ENCODE results near the gene NR2F1. TPM values are rescaled to one million over a fixed set of nuclear protein-coding genes. Genes with fewer than 3 reads are reported as not detected.

NR2F1 gene
- total RNA-seq, 1 donor from 2014 or later, result 83.2 TPM

GRCh38 chr5:93616538-93617174 lies 33.6 kb downstream of the NR2F1 start:
- ATAC-seq (no peak), DNase-seq (no peak)
- intact Hi-C loops (cut with DNase I), result loop anchor here (10.0 kb wide), 1 partner anchor 178 kb away; no protein-coding TSS in a partner anchor
- TF ChIP-seq, protein P1, sequence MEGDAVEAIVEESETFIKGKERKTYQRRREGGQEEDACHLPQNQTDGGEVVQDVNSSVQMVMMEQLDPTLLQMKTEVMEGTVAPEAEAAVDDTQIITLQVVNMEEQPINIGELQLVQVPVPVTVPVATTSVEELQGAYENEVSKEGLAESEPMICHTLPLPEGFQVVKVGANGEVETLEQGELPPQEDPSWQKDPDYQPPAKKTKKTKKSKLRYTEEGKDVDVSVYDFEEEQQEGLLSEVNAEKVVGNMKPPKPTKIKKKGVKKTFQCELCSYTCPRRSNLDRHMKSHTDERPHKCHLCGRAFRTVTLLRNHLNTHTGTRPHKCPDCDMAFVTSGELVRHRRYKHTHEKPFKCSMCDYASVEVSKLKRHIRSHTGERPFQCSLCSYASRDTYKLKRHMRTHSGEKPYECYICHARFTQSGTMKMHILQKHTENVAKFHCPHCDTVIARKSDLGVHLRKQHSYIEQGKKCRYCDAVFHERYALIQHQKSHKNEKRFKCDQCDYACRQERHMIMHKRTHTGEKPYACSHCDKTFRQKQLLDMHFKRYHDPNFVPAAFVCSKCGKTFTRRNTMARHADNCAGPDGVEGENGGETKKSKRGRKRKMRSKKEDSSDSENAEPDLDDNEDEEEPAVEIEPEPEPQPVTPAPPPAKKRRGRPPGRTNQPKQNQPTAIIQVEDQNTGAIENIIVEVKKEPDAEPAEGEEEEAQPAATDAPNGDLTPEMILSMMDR (IDR thresholded peaks at IDR 0.05), result no peak
- no peaks in the 10 kb centered on the region for H3K36me3 ChIP-seq
- H3K27ac ChIP-seq, result no peak overlapping the region
- peaks cover 39% of the 10 kb centered on the region for H3K27me3 ChIP-seq
- H3K4me1 ChIP-seq, result no peaks in the 10 kb centered on the region
- no peak overlapping the region for H3K4me3 ChIP-seq
- H3K9me3 ChIP-seq, result no peaks in the 10 kb centered on the region

DNA sequence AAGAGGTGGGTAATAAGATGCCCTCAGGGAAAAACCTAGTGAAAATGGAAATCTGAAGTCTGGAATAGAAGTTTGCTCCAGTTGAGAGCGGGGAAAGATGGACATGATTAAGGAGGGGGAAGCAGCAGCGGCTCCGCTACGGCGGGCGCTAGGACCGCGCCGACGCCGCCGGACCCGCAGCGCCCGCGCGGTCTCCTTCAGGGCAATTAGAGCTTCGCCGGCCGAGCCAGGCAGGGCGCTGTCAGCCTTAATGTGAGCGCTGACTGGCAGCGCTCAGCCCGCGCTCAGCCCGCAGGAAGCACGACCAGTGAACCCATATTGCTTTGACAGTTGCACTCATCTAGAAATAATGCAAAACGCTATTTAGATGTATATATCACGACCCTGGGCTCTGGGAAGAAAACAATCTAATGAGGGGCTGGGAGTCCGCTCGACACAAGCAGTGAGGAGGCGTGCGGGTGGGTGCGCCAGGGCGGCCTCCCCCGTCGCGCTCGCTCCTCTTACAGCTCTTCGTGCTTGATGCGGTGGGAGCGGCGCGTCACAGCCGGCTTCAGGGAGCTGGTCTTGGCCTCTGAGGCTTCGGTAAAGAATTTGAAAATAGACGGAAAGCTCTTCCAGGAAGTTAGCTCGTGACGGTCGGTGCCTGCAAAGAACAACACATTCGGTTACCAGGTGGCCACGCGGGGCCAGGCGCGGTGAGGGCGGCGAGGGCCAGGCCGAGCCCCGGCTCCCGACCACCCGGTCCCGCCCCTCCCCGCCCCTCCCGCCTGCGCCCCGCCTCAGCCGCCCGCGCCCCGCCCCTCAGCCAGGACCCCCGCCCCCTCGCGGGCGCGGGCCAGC lies 37.7 kb downstream of the NR2F1 start:
- H3K27me3 ChIP-seq, result peaks cover under 1% of the 10 kb centered on the region
- no peaks in the 10 kb centered on the region for H3K9me3 ChIP-seq
- H3K27ac ChIP-seq, result peak overlapping the region; percentile 71
- intact Hi-C loops (cut with DNase I), result no loop called here
- TF ChIP-seq, protein P1 (IDR thresholded peaks at IDR 0.05), result peak; percentile 30
- peak; percentile 87 for DNase-seq
- peak; percentile 95 for ATAC-seq
- no peaks in the 10 kb centered on the region for H3K36me3 ChIP-seq
- peak overlapping the region; percentile 66 for H3K4me3 ChIP-seq
- no peaks in the 10 kb centered on the region for H3K4me1 ChIP-seq

DNA sequence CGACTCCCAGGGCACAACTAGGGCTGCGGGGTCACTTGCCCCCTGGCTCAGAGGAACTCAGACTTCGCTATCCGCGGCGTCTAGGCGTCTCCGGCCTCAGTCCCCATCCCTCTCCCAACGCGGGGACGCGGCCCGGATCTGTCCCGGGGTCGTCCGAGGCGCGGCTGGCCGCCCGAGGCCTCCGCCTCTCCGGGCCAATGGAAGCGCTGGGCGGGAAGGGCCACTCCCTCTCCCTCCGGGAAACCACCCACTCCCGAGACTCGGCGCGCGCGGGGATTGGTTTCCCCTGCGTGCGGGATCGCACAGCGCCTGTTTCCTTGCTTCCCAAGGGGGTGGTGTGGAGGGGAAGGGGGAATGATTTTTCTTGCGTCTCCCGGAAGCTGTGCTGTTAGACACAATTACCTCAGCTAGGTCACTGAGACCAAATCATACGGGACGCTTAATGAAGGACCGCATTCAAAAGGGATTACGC lies 38.3 kb downstream of the NR2F1 start:
- TF ChIP-seq, protein P1 (IDR thresholded peaks at IDR 0.05), result no peak
- H3K9me3 ChIP-seq, result no peaks in the 10 kb centered on the region
- H3K36me3 ChIP-seq, result no peaks in the 10 kb centered on the region
- H3K27me3 ChIP-seq, result no peaks in the 10 kb centered on the region
- peak overlapping the region; percentile 66 for H3K4me3 ChIP-seq
- no peaks in the 10 kb centered on the region for H3K4me1 ChIP-seq
- intact Hi-C loops (cut with DNase I), result no loop called here
- peak; percentile 89 for DNase-seq
- peak overlapping the region; percentile 71 for H3K27ac ChIP-seq
- ATAC-seq, result peak; percentile 90

DNA sequence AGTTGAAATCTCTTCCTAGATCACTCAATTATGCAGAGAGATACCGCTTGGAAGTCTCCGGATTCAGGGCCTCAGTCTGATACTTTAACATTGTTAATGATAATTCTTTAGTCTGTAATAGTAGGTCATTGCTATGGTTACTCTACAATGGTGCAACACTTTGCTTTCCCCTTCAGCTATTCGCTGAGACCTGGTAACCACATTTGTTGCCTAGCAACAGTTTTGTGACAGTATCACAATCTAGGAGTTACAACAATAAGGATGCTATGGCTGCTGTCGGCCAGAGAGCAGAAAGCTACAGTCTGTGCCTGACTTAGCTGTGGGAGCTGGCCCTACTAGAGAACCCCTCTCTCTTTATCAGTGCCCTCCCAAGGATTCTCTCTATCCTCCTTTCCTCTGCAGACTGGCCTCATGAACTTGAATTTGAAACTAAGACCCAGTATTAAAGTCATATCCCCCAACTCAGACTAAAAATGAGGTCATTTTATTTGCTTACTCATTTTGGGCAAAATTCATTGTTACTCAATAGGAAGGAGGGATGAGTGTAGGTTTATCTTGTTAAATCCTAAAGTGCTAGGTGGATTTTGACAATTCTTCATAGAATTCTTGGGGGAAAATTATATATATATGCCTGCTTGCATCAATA lies 39.3 kb downstream of the NR2F1 start:
- DNase-seq (no peak), ATAC-seq (no peak)
- Histone ChIP-seq H3K27me3 (no peaks in the 10 kb centered on the region), H3K4me3 (no peak overlapping the region), H3K27ac (peak overlapping the region; percentile 71), H3K4me1 (no peaks in the 10 kb centered on the region), H3K9me3 (no peaks in the 10 kb centered on the region), H3K36me3 (no peaks in the 10 kb centered on the region)
- TF ChIP-seq, protein P1 (IDR thresholded peaks at IDR 0.05), result no peak
- intact Hi-C loops (cut with DNase I), result no loop called here

DNA sequence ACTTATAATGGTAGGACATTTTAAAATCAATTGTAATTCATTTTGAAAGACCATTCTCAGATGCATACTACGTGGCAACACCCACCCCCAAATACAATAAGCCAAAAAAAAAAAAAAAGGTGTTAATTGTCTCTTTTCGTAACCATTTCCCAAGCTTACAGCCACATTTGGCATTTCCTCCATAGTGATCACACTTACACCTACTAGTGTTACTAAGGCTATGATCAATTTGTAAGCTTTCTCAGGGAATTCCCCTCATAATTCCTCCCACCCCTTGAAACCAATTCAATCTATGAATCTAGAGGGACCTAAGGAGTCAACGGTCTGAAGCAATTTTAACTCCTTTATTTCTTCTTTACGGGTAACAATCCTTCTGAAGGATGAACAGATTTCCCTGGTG lies 40.1 kb downstream of the NR2F1 start:
- Histone ChIP-seq H3K4me3 (no peak overlapping the region), H3K27ac (no peak overlapping the region), H3K27me3 (no peaks in the 10 kb centered on the region), H3K9me3 (no peaks in the 10 kb centered on the region), H3K36me3 (no peaks in the 10 kb centered on the region), H3K4me1 (no peaks in the 10 kb centered on the region)
- intact Hi-C loops (cut with DNase I), result no loop called here
- TF ChIP-seq, protein P1 (IDR thresholded peaks at IDR 0.05), result no peak
- no peak for DNase-seq
- ATAC-seq, result no peak

Data from upper lobe of right lung (tissue), 1 donor.